Activated CD8-positive, alpha-beta memory T cell treated with anti-CD3 and anti-CD28 coated beads, Interleukin-2, amount 50 U/mL, for 48 hours (primary cell): Measurements from ENCODE around the gene RNASEH2A.

Experiments used
- DNase-seq: peaks from one replicate; pipeline ENCODE4 v3.0.0-alpha.2; 2020

The RNASEH2A gene

GRCh38 chr19:12806242-12807081 is at the start of gene RNASEH2A:
Gene RNASEH2A, plus strand, starts transcription at chr19:12806584. Its CDS starts 90 bp downstream, at chr19:12806674.
- peak; percentile 94 for DNase-seq

- DNase-seq, result peak; percentile 92
Observed at GRCh38 chr19:12757544-12758274, 48.7 kb upstream of the RNASEH2A start.

GRCh38 chr19:12759686-12760085 is 46.7 kb upstream of the RNASEH2A start:
- no peak for DNase-seq

GRCh38 chr19:12763100-12763499 is 43.3 kb upstream of the RNASEH2A start:
- no peak for DNase-seq

GRCh38 chr19:12764698-12765097 is 41.7 kb upstream of the RNASEH2A start:
- no peak for DNase-seq

- DNase-seq, result peak; percentile 89
Observed at GRCh38 chr19:12766051-12766521, 40.3 kb upstream of the RNASEH2A start.

- no peak for DNase-seq
Observed at GRCh38 chr19:12767150-12767549, 39.2 kb upstream of the RNASEH2A start.

- no peak for DNase-seq
Observed at GRCh38 chr19:12767666-12768065, 38.7 kb upstream of the RNASEH2A start.

GRCh38 chr19:12769689-12770088 is 36.7 kb upstream of the RNASEH2A start:
- no peak for DNase-seq

GRCh38 chr19:12770922-12771321 is 35.5 kb upstream of the RNASEH2A start:
- DNase-seq, result no peak

- no peak for DNase-seq
Observed at GRCh38 chr19:12772323-12772722, 34.1 kb upstream of the RNASEH2A start.

- no peak for DNase-seq
Observed at GRCh38 chr19:12773571-12773970, 32.8 kb upstream of the RNASEH2A start.

- DNase-seq, result peak; percentile 60
Observed at GRCh38 chr19:12774588-12775555, 31.5 kb upstream of the RNASEH2A start, which contains the start of gene HOOK2. Gene HOOK2, minus strand, starts transcription at chr19:12775552. Its CDS starts 103 bp downstream, at chr19:12775449.

GRCh38 chr19:12777217-12778016 is 29.0 kb upstream of the RNASEH2A start:
- DNase-seq, result peak; percentile 95

GRCh38 chr19:12778017-12778904 is 28.1 kb upstream of the RNASEH2A start:
- DNase-seq, result peak; percentile 76

GRCh38 chr19:12778905-12779161 is 27.6 kb upstream of the RNASEH2A start:
- DNase-seq, result no peak

- peak; percentile 62 for DNase-seq
Observed at GRCh38 chr19:12779162-12779993, 27.0 kb upstream of the RNASEH2A start.

GRCh38 chr19:12782174-12782423 is 24.3 kb upstream of the RNASEH2A start:
- DNase-seq, result no peak

- DNase-seq, result peak; percentile 96
Observed at GRCh38 chr19:12782424-12783290, 23.7 kb upstream of the RNASEH2A start.
